Right atrium auricular region (tissue), 2 donors: ENCODE measurements around the gene TMEM108. TPM values are rescaled to one million over a fixed set of nuclear protein-coding genes. Genes with fewer than 3 reads are reported as not detected.

Experiments used
- DNase-seq: peaks from one replicate; pipeline ENCODE4 v3.0.0-alpha.2; 2019; ENCODE audit warnings: low spot score
- H3K27ac ChIP-seq, 2 donors: fragments of 200-600 bp; sonication (generic); 1 replicate in 1 of 2; 2 replicates in 1 of 2; pipeline ENCODE4 v1.5.1; 2016 to 2019
- H3K27me3 ChIP-seq, 2 donors: fragments of 200-600 bp; sonication (generic); one replicate each; pipeline versions ENCODE4 v1.5.1 to v1.6.0; 2017 to 2019
- H3K36me3 ChIP-seq: fragments of 200-600 bp; sonication (generic); one replicate; pipeline ENCODE4 v1.5.1; 2016
- H3K4me1 ChIP-seq, 2 donors: fragments of 200-600 bp; sonication (generic); one replicate each; pipeline versions ENCODE4 v1.5.1 to v1.6.0; 2017 to 2019
- H3K4me3 ChIP-seq, 2 donors: fragments of 200-600 bp; sonication (generic); 1 replicate in 1 of 2; 2 replicates in 1 of 2; pipeline ENCODE4 v1.5.1; 2017 to 2019; ENCODE audit warnings: mild to moderate bottlenecking in 1 of 2, moderate library complexity in 1 of 2
- H3K9me3 ChIP-seq, 2 donors: fragments of 200-600 bp; sonication (generic); one replicate each; pipeline ENCODE4 v1.5.1; 2019
- total RNA-seq, 2 donors: library from RNA; depleted of rRNA; stranded (reverse); fragments of >200 nt; gene quantifications; one replicate each; pipeline ENCODE4 v1.1.0, GENCODE V29; 2016
- TF ChIP-seq, protein P1 (sequence below), 2 donors: fragments of 200-600 bp; sonication (generic); IDR thresholded peaks; one replicate each; pipeline ENCODE4 v1.5.1; 2019; ENCODE audit warnings: antibody characterized with exemption in 2 of 2

Gene TMEM108
- total RNA-seq, 2 donors from 2014 or later = 5.1 to 5.3 TPM

GRCh38 chr3:133047980-133048379 is 9.8 kb downstream of the TMEM108 start:
- H3K4me1 ChIP-seq = peaks cover 0 to 8% of the 10 kb centered on the region in 2 donors
- no peaks in the 10 kb centered on the region for H3K9me3 ChIP-seq
- no peak overlapping the region for H3K27ac ChIP-seq
- no peak for DNase-seq
- H3K27me3 ChIP-seq = no peaks in the 10 kb centered on the region
- no peaks in the 10 kb centered on the region for H3K36me3 ChIP-seq
- no peak overlapping the region for H3K4me3 ChIP-seq
- TF ChIP-seq, protein P1, sequence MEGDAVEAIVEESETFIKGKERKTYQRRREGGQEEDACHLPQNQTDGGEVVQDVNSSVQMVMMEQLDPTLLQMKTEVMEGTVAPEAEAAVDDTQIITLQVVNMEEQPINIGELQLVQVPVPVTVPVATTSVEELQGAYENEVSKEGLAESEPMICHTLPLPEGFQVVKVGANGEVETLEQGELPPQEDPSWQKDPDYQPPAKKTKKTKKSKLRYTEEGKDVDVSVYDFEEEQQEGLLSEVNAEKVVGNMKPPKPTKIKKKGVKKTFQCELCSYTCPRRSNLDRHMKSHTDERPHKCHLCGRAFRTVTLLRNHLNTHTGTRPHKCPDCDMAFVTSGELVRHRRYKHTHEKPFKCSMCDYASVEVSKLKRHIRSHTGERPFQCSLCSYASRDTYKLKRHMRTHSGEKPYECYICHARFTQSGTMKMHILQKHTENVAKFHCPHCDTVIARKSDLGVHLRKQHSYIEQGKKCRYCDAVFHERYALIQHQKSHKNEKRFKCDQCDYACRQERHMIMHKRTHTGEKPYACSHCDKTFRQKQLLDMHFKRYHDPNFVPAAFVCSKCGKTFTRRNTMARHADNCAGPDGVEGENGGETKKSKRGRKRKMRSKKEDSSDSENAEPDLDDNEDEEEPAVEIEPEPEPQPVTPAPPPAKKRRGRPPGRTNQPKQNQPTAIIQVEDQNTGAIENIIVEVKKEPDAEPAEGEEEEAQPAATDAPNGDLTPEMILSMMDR (IDR thresholded peaks at IDR 0.05) = no peak

DNA sequence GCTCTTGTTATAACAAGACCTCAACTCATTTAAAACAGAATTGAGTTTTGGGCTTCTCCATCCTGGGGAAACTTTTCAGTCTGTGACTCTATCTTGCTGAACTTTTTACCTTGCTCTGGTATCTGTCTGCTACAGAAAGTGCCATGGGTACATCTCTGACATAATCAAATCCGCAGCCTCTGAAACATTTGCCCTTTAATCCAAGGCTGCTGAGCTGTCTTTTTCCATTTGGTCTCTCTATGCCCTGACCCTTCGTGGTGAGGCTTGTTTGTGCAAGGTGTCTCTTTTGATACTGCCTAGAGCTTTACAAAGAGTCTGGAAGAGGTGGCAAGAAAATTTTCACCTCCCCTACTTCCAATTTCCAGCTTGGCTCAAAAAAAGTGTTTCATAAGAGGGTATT is 11.3 kb downstream of the TMEM108 start:
- no peak overlapping the region for H3K27ac ChIP-seq
- no peak for DNase-seq
- no peaks in the 10 kb centered on the region for H3K27me3 ChIP-seq
- TF ChIP-seq, protein P1 (IDR thresholded peaks at IDR 0.05) = no peak
- peaks cover 0 to 8% of the 10 kb centered on the region in 2 donors for H3K4me1 ChIP-seq
- no peak overlapping the region for H3K4me3 ChIP-seq
- no peaks in the 10 kb centered on the region for H3K36me3 ChIP-seq
- H3K9me3 ChIP-seq = no peaks in the 10 kb centered on the region

DNA sequence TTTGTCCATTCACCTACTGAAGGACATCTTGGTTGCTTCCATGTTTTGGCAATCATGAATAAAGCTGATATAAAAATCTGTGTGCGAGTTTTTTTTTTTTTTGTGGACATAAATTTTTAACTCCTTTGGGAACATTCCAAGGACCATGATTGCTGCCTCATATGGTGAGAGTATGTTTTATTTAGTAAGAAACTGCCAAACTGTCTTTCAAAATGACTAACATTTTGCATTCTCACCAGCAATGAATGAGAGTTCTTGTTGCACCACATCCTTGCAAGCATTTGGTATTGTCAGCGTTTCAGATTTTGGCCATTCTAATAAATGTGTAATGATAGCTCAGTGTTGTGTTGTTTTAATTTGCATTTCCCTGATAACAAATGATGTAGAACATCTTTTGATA is 12.7 kb downstream of the TMEM108 start:
- no peak for DNase-seq
- no peaks in the 10 kb centered on the region for H3K9me3 ChIP-seq
- no peak overlapping the region for H3K4me3 ChIP-seq
- TF ChIP-seq, protein P1 (IDR thresholded peaks at IDR 0.05) = no peak
- H3K4me1 ChIP-seq = peaks cover 0 to 8% of the 10 kb centered on the region in 2 donors
- H3K27ac ChIP-seq = no peak overlapping the region
- H3K36me3 ChIP-seq = no peaks in the 10 kb centered on the region
- H3K27me3 ChIP-seq = no peaks in the 10 kb centered on the region

DNA sequence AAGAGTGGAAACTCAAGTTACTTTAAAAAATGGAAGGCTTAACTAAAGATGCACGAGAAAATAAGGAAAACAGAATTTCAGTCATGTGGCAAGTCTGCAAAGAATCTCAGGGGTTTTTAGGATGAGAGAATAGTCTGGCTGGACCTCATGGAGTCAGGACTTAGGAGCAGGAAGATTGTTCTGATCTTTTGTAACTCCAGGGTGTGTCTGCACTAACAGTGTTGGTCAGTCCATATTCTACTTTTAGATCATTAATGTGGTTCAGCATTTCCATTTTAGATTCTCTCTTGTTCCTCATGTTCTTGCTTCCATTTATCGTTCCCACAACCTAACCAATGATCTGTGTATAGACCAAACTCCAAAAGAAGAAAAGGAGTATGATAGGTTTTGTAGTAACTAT is 15.3 kb downstream of the TMEM108 start:
- TF ChIP-seq, protein P1 (IDR thresholded peaks at IDR 0.05) = no peak
- DNase-seq = no peak
- Histone ChIP-seq H3K4me1 (peaks cover 0 to 8% of the 10 kb centered on the region in 2 donors), H3K36me3 (no peaks in the 10 kb centered on the region), H3K27me3 (no peaks in the 10 kb centered on the region), H3K27ac (no peak overlapping the region), H3K4me3 (no peak overlapping the region), H3K9me3 (no peaks in the 10 kb centered on the region)

GRCh38 chr3:133054586-133054985 is 16.4 kb downstream of the TMEM108 start:
- H3K4me1 ChIP-seq = peaks cover 0 to 3% of the 10 kb centered on the region in 2 donors
- no peak for DNase-seq
- no peaks in the 10 kb centered on the region for H3K27me3 ChIP-seq
- H3K27ac ChIP-seq = no peak overlapping the region
- H3K36me3 ChIP-seq = no peaks in the 10 kb centered on the region
- TF ChIP-seq, protein P1 (IDR thresholded peaks at IDR 0.05) = no peak
- no peaks in the 10 kb centered on the region for H3K9me3 ChIP-seq
- no peak overlapping the region for H3K4me3 ChIP-seq

- TF ChIP-seq, protein P1 (IDR thresholded peaks at IDR 0.05) = no peak
- no peak overlapping the region for H3K27ac ChIP-seq
- H3K4me1 ChIP-seq = no peaks in the 10 kb centered on the region
- no peaks in the 10 kb centered on the region for H3K9me3 ChIP-seq
- no peak overlapping the region for H3K4me3 ChIP-seq
- H3K27me3 ChIP-seq = no peaks in the 10 kb centered on the region
- no peak for DNase-seq
- H3K36me3 ChIP-seq = no peaks in the 10 kb centered on the region
These were observed 17.1 kb downstream of the TMEM108 start for GRCh38 chr3:133055339-133055738.
